MM.1S (cell line): Measurements from ENCODE around the gene OR2T2.
"Not testable (repeated sequence)": the region's sequence is repeated elsewhere in the genome, so short reads cannot be mapped to it uniquely, and the experiment has no call there.

Experiments
- DNase-seq: peaks from one replicate; pipeline ENCODE4 v3.0.0-alpha.2; 2015
- H2AFZ ChIP-seq: fragments of 300-600 bp; sonication (generic); 2 replicates; pipeline ENCODE4 v1.6.0; 2016; ENCODE audit warnings: antibody characterized with exemption, low read length
- H3F3A ChIP-seq: fragments of 300-600 bp; sonication (generic); 2 replicates; pipeline ENCODE4 v1.6.1; 2016; ENCODE audit warnings: mild to moderate bottlenecking, antibody characterized with exemption, low read length, moderate library complexity, mixed read lengths; ENCODE audit not compliant: insufficient read depth
- H3K27ac ChIP-seq: fragments of 300-600 bp; sonication (generic); 2 replicates; pipeline ENCODE4 v1.5.1; 2016; ENCODE audit warnings: mild to moderate bottlenecking, low read length
- H3K27me3 ChIP-seq: fragments of 300-600 bp; sonication (generic); replicated peaks from 2 replicates; pipeline ENCODE4 v1.6.0; 2016; ENCODE audit warnings: low read length; ENCODE audit not compliant: insufficient read depth
- H3K36me3 ChIP-seq: fragments of 300-600 bp; sonication (generic); replicated peaks from 2 replicates; pipeline ENCODE4 v1.6.1; 2016; ENCODE audit warnings: mild to moderate bottlenecking, low read length, mixed read lengths; ENCODE audit not compliant: insufficient read depth
- H3K4me1 ChIP-seq: fragments of 300-600 bp; sonication (generic); 2 replicates; pipeline ENCODE4 v1.6.1; 2016; ENCODE audit warnings: low read length, mixed read lengths
- H3K4me2 ChIP-seq: fragments of 300-600 bp; sonication (generic); 2 replicates; pipeline ENCODE4 v1.6.0; 2016; ENCODE audit warnings: low read depth, low read length
- H3K4me3 ChIP-seq: fragments of 300-600 bp; sonication (generic); 2 replicates; pipeline ENCODE4 v1.5.1; 2016; ENCODE audit warnings: low read length, mixed read lengths
- H3K79me2 ChIP-seq: fragments of 300-600 bp; sonication (generic); 2 replicates; pipeline ENCODE4 v1.6.1; 2016; ENCODE audit warnings: mixed run types, low read length, mixed read lengths
- H3K9ac ChIP-seq: fragments of 300-600 bp; sonication (generic); 2 replicates; pipeline ENCODE4 v1.6.1; 2016; ENCODE audit warnings: low read length, mixed read lengths
- H3K9me2 ChIP-seq: fragments of 300-600 bp; sonication (generic); replicated peaks from 2 replicates; pipeline ENCODE4 v1.6.1; 2016; ENCODE audit warnings: mild to moderate bottlenecking, low read length, mixed read lengths; ENCODE audit not compliant: insufficient read depth
- H3K9me3 ChIP-seq: fragments of 300-600 bp; sonication (generic); replicated peaks from 2 replicates; pipeline ENCODE4 v1.6.1; 2016; ENCODE audit warnings: mild to moderate bottlenecking, low read length, mixed read lengths; ENCODE audit not compliant: insufficient read depth
- H4K20me1 ChIP-seq: fragments of 300-600 bp; sonication (generic); 2 replicates; pipeline ENCODE4 v1.6.1; 2016; ENCODE audit warnings: mild to moderate bottlenecking, low read length, moderate library complexity, mixed read lengths; ENCODE audit not compliant: insufficient read depth
- EZH2 ChIP-seq: fragments of 300-600 bp; sonication (generic); optimal IDR thresholded peaks from 2 replicates; pipeline ENCODE3; 2017; ENCODE audit warnings: low read depth, mild to moderate bottlenecking, antibody characterized with exemption, low read length, mixed read lengths
- EZH2phosphoT487 ChIP-seq: fragments of 300-600 bp; sonication (generic); IDR thresholded peaks from 2 replicates; pipeline ENCODE4 v1.6.1; 2018; ENCODE audit warnings: antibody characterized with exemption, low read length
- TF ChIP-seq, protein P1 (sequence below): fragments of 300-600 bp; sonication (generic); IDR thresholded peaks from 2 replicates; pipeline ENCODE4 v1.5.1; 2016; ENCODE audit warnings: antibody characterized with exemption, low read length, mixed read lengths

The OR2T2 gene

DNA sequence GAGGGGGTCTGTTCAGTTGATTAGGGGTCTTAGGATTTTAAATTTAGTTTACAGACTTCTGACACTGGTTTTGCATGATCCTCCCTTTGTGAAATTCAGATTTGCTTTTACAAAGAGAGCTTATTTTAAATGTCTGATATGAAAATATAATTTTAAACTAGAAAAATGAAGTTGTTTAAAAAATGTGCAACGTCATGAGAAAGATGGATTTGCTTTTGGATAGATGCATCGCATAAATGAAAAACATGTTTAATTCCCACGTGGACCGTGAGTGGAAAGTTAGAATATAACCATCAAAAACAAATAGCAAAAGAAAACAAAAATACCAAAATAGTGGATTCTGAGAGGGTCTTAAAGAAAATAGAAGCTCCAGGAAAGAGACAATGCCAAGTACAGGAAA, 25.7 kb downstream of the OR2T2 start:
- Histone ChIP-seq H3K36me3 (no peaks in the 10 kb centered on the region), H3K4me2 (no peak overlapping the region), H3K9me3 (no peaks in the 10 kb centered on the region), H4K20me1 (no peaks in the 10 kb centered on the region), H3K27me3 (no peaks in the 10 kb centered on the region), H3K27ac (no peak overlapping the region), H3F3A (no peaks in the 10 kb centered on the region), H2AFZ (no peak overlapping the region), H3K4me1 (no peaks in the 10 kb centered on the region), H3K9me2 (no peaks in the 10 kb centered on the region), H3K4me3 (no peak overlapping the region), H3K9ac (no peak overlapping the region), H3K79me2 (no peaks in the 10 kb centered on the region)
- DNase-seq: no peak
- TF ChIP-seq, protein P1, sequence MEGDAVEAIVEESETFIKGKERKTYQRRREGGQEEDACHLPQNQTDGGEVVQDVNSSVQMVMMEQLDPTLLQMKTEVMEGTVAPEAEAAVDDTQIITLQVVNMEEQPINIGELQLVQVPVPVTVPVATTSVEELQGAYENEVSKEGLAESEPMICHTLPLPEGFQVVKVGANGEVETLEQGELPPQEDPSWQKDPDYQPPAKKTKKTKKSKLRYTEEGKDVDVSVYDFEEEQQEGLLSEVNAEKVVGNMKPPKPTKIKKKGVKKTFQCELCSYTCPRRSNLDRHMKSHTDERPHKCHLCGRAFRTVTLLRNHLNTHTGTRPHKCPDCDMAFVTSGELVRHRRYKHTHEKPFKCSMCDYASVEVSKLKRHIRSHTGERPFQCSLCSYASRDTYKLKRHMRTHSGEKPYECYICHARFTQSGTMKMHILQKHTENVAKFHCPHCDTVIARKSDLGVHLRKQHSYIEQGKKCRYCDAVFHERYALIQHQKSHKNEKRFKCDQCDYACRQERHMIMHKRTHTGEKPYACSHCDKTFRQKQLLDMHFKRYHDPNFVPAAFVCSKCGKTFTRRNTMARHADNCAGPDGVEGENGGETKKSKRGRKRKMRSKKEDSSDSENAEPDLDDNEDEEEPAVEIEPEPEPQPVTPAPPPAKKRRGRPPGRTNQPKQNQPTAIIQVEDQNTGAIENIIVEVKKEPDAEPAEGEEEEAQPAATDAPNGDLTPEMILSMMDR: no peak
- TF ChIP-seq EZH2phosphoT487 (no peak), EZH2 (no peak)

- H3K9ac ChIP-seq, H3K9me2 ChIP-seq, H3F3A ChIP-seq, H3K4me3 ChIP-seq, H3K4me2 ChIP-seq, H3K27ac ChIP-seq, H4K20me1 ChIP-seq, H3K79me2 ChIP-seq, DNase-seq, H3K9me3 ChIP-seq, H3K4me1 ChIP-seq, H3K27me3 ChIP-seq, H2AFZ ChIP-seq, H3K36me3 ChIP-seq: not testable (repeated sequence)
Observed at GRCh38 chr1:248472111-248472510, 26.7 kb downstream of the OR2T2 start.

- not testable (repeated sequence) for H3F3A ChIP-seq, H3K36me3 ChIP-seq, H4K20me1 ChIP-seq, H3K4me2 ChIP-seq, H3K4me3 ChIP-seq, H3K27me3 ChIP-seq, DNase-seq, H3K9me3 ChIP-seq, H3K4me1 ChIP-seq, H3K27ac ChIP-seq, H3K9me2 ChIP-seq, H2AFZ ChIP-seq, H3K9ac ChIP-seq, H3K79me2 ChIP-seq
Observed at GRCh38 chr1:248473051-248473450, 27.6 kb downstream of the OR2T2 start, which contains the start of gene OR2T3. Gene OR2T3 (plus strand): TSS chr1:248473351. CDS start chr1:248473351, 0 bp downstream.

DNA sequence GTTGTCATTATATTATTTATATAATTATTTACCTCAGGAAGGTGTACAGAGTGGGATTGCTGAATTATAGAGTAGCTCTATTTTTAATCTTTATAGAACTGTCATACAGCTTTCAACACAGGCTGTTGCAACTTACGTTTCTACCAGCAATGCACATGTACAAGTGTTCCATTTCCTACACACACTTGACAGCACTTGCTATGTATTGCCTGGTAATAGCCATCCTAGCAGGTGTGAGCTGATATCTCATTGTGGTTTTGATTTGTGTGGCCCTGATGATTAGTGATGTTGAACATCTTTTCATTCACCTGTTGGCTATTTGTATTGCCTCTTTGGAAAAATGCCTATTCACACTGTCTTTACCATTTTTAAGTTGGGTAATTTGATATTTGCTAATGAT, 30.2 kb downstream of the OR2T2 start:
- H2AFZ ChIP-seq, H4K20me1 ChIP-seq, H3K27ac ChIP-seq, H3K36me3 ChIP-seq, H3K9ac ChIP-seq, H3K9me2 ChIP-seq, H3K9me3 ChIP-seq, H3K4me1 ChIP-seq, H3K79me2 ChIP-seq, H3K4me3 ChIP-seq, DNase-seq, H3F3A ChIP-seq, H3K4me2 ChIP-seq, H3K27me3 ChIP-seq: not testable (repeated sequence)

DNA sequence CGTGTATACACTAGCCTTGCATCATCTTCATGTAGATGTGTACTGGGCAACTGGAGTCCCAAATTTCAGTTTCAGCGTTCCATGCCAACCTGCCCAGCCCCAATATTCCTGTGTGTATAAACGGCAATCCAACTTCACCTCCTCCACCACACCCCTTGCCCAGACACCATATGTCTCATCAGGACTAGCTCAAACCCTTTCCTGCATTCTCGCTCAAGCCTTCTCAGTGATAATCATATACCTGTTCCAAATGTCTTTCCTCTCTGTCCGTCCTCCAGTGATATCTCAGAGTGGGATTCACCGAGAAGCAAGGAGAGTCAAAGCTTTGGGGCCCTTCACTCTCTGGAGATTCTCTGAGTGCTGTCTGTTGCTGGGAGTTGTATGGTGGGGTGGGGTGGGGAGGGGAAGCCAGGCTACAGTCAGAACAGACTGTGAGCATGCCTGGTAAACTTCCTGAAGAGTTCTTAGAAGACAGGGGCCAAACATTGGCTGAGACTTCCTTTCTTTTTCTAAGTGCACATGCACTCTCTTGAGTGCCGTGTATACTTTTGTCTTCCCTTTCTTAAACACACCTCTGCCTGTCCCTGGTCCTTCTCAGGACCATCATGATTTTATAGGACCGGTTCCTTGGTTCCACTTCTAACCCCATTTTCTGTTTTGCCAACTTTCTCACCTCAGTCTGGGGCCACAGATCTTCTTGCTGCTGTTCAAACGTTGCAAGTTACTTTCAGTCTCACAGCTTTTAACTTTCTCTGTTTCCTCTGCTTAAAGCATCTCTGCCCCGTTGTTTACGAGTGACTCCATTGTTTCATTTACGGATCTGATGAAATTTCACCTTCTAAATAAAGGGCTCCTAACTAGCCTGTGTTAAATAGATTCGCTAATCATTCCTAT, 36.5 kb downstream of the OR2T2 start:
- not testable (repeated sequence) for H3K27ac ChIP-seq, H3K4me1 ChIP-seq, H3K36me3 ChIP-seq, H3F3A ChIP-seq, H3K79me2 ChIP-seq, H3K9ac ChIP-seq, H3K9me2 ChIP-seq, H3K27me3 ChIP-seq, H2AFZ ChIP-seq, H3K9me3 ChIP-seq, H4K20me1 ChIP-seq
- Histone ChIP-seq H3K4me2 (peak overlapping the region; percentile 70; the same call in 1 of the 2 replicates), H3K4me3 (peak overlapping the region; percentile 33; the same call in 1 of the 2 replicates)
- peak; percentile 68 for DNase-seq

- H3K27me3 ChIP-seq, H3K27ac ChIP-seq: not testable (repeated sequence)
Observed at GRCh38 chr1:248488289-248488688, 42.9 kb downstream of the OR2T2 start, which contains the start of gene OR2T5. Gene OR2T5 (plus strand): TSS chr1:248488589. CDS start chr1:248488589, 0 bp downstream.

DNA sequence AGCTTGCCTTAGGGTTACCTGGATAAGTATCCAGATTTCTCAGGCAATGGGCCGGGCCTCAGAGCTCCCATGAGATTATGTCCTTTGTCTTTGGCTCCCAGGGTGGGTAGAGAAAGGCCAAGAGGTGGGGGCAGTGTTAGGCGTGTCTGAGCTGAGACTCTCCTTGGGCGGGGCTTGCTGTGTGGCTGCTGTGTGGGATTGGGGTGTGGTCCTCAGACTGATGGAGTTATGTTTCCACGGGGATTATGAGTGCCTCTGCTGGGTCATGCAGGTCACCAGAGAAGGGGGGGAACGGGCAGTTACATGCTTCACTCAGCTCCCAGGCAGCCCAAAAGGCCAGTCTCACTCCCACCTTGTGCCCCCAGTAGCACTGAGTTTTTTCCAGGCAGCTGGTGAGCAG, 51.2 kb downstream of the OR2T2 start:
- not testable (repeated sequence) for H3K4me1 ChIP-seq, H3K9me3 ChIP-seq, H3K4me2 ChIP-seq, H2AFZ ChIP-seq, H3K4me3 ChIP-seq, H3K9me2 ChIP-seq, H3K9ac ChIP-seq, H3K36me3 ChIP-seq, DNase-seq, H3K27ac ChIP-seq, H3K79me2 ChIP-seq, H3F3A ChIP-seq, H4K20me1 ChIP-seq, H3K27me3 ChIP-seq

More at GRCh38 chr1:248488289-248488688, 42.9 kb downstream of the OR2T2 start, which contains the start of gene OR2T5:
- H3K36me3 ChIP-seq, H3K9me2 ChIP-seq, H3K9me3 ChIP-seq, H3K9ac ChIP-seq, H2AFZ ChIP-seq, H3K4me1 ChIP-seq, H3K4me3 ChIP-seq, H3K4me2 ChIP-seq, H3K79me2 ChIP-seq, H4K20me1 ChIP-seq, H3F3A ChIP-seq, DNase-seq: not testable (repeated sequence)
